ENCODE data around the gene PTK6.

DNA sequence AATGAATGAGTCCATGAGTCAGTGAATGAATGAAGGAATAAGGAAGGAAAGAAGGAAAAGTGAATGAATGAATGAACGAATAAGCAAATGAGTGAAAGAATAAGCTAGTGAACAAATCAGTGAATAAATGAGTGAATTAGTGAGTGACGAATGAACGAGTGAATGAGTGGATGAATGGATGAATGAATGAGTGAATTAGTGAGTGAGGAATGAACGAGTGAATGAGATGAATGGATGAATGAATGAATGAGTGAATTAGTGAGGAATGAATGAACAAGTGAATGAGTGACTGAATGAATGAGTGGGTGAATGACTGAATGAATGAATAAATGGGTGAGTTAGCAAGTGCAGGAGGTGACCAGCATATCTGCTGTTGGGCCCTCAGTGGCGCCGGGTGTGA, 6.6 kb upstream of the PTK6 start:
- TF ChIP-seq CTCF (IDR thresholded peaks at IDR 0.05) (no peak), POLR2A (IDR thresholded peaks at IDR 0.05) (no peak)

Data from Peyer's patch (tissue), 4 donors.